Measurements from ENCODE around the gene HSD17B3. TPM values are rescaled to one million over a fixed set of nuclear protein-coding genes. Genes with fewer than 3 reads are reported as not detected.

HSD17B3 gene
- total RNA-seq, 2 donors from 2014 or later, result 1.4 to 4.9 TPM

DNA sequence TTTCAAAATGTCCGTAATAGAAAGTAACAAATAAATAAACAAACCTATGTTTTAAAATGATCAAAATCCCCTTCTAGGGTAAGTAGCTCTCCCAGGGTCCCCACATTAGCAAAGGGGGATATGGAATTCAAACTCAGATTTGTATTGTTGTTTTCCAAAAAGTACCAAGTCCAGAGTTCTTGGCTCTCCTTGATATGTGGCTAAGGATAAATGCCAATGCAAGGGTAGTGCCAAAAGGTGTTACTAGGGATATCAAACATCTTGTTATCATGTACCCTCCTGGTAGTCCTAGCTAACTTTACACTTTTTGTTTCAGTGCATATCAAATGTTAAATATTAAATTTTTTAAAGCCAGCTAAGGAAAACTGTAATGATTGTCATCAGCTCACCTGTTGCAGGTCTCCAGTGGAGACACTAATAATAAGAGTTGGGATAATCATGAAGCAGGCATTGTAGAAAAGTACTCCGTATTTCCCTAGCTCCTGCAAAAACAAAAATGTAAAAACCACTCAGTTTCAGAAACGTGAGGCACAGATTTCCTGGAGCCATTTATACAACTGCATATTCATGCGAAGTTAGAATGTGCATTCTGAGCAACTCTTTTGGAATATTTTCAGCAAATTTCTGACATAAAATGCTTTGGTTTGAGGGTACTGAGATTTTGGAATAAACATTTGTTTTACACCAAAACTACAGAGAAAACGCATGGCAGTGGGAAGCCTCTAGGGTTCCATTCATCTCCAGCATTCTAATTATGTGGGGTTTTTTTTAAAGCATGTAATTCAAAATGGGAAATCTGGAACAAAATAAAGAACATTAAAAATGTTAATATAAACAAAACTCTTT lies 41.8 kb upstream of the HSD17B3 start:
- H3K27ac ChIP-seq, result peak overlapping the region in 1 of 2 donors; percentile 17
- H3K27me3 ChIP-seq (replicated peaks; ENCODE audit: insufficient read depth), result no peaks in the 10 kb centered on the region
- H3K9me3 ChIP-seq, result no peaks in the 10 kb centered on the region
- TF ChIP-seq, protein P1, sequence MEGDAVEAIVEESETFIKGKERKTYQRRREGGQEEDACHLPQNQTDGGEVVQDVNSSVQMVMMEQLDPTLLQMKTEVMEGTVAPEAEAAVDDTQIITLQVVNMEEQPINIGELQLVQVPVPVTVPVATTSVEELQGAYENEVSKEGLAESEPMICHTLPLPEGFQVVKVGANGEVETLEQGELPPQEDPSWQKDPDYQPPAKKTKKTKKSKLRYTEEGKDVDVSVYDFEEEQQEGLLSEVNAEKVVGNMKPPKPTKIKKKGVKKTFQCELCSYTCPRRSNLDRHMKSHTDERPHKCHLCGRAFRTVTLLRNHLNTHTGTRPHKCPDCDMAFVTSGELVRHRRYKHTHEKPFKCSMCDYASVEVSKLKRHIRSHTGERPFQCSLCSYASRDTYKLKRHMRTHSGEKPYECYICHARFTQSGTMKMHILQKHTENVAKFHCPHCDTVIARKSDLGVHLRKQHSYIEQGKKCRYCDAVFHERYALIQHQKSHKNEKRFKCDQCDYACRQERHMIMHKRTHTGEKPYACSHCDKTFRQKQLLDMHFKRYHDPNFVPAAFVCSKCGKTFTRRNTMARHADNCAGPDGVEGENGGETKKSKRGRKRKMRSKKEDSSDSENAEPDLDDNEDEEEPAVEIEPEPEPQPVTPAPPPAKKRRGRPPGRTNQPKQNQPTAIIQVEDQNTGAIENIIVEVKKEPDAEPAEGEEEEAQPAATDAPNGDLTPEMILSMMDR (IDR thresholded peaks at IDR 0.05), result no peak
- peaks cover 16% of the 10 kb centered on the region for H3K36me3 ChIP-seq
- DNase-seq (ENCODE audit: low spot score), result no peak
- no peak for ATAC-seq (ENCODE audit: insufficient number of reproducible peaks, low FRiP score, low read depth)
- H3K4me3 ChIP-seq, result no peak overlapping the region
- peaks cover 0 to 13% of the 10 kb centered on the region in 2 donors for H3K4me1 ChIP-seq (ENCODE audit: control insufficient read depth in 1 of 2, low read depth in 2 of 2)

DNA sequence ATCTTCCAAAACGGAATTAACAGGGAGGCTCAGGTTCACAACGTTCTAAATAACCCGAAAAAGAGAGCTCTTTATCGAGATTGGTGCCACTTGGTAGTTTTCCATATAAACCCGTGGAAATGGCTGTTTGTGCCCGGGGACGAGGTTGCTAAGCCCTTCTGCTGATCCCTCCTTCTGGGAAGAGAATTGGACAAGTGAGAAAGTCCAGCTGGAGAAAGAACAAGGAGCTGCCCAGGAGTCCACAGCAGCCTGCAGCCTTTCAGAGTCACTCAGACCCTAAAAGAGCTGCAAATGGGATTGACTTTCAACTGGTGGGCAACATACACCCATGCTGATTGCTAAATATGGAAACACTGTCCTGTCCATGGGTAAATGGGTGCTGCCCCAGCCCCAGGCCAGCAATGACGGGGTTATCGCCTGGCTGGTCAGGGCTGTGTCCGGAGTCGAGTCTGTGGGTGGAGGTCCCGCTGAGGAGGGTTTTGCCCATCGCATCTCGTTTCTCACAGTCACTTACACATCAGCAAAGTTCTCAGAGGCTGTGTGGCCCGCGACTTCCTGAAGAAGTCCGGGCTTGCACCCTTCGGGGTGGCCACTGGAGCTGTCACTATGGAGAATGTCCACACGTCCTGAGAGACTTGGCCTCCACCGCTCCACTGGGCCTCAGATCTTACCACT lies 40.7 kb upstream of the HSD17B3 start:
- Histone ChIP-seq H3K4me3 (no peak overlapping the region), H3K36me3 (peaks cover 9% of the 10 kb centered on the region), H3K9me3 (no peaks in the 10 kb centered on the region), H3K27me3 (replicated peaks; ENCODE audit: insufficient read depth) (no peaks in the 10 kb centered on the region), H3K4me1 (ENCODE audit: control insufficient read depth in 1 of 2, low read depth in 2 of 2) (peaks cover 0 to 13% of the 10 kb centered on the region in 2 donors), H3K27ac (no peak overlapping the region)
- TF ChIP-seq, protein P1 (IDR thresholded peaks at IDR 0.05), result no peak
- no peak for ATAC-seq (ENCODE audit: insufficient number of reproducible peaks, low FRiP score, low read depth)
- no peak for DNase-seq (ENCODE audit: low spot score)

GRCh38 chr9:96340707-96341106 lies 38.7 kb upstream of the HSD17B3 start:
- no peak overlapping the region for H3K27ac ChIP-seq
- no peaks in the 10 kb centered on the region for H3K9me3 ChIP-seq
- H3K4me1 ChIP-seq (ENCODE audit: control insufficient read depth in 1 of 2, low read depth in 2 of 2), result peaks cover 0 to 13% of the 10 kb centered on the region in 2 donors
- no peaks in the 10 kb centered on the region for H3K27me3 ChIP-seq (replicated peaks; ENCODE audit: insufficient read depth)
- H3K36me3 ChIP-seq, result peaks cover 11% of the 10 kb centered on the region
- TF ChIP-seq, protein P1 (IDR thresholded peaks at IDR 0.05), result no peak
- DNase-seq (ENCODE audit: low spot score) (no peak), ATAC-seq (ENCODE audit: insufficient number of reproducible peaks, low FRiP score, low read depth) (no peak)
- H3K4me3 ChIP-seq, result no peak overlapping the region

DNA sequence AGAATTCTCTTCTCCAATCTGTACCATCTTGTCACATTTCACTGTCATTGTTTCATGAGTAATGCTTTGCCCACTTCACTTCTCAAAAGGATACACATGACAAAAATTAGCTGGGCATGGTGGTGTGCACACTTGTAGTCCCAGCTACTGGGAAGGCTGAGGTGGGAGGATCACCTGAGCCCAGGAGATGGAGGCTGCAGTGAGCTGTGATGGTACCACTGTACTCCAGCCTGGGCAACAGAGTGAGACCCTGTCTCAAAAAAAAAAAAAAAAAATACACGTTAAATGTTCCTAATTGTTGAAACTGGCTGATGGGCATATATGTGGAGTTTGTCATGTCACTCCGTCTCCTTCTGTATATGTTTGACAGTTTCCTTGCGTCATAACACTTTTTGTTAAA lies 36.3 kb upstream of the HSD17B3 start:
- Histone ChIP-seq H3K27me3 (replicated peaks; ENCODE audit: insufficient read depth) (no peaks in the 10 kb centered on the region), H3K9me3 (no peaks in the 10 kb centered on the region), H3K4me1 (ENCODE audit: control insufficient read depth in 1 of 2, low read depth in 2 of 2) (peaks cover 0 to 2% of the 10 kb centered on the region in 2 donors), H3K36me3 (peaks cover 18% of the 10 kb centered on the region), H3K4me3 (no peak overlapping the region), H3K27ac (no peak overlapping the region)
- DNase-seq (ENCODE audit: low spot score) (no peak), ATAC-seq (ENCODE audit: insufficient number of reproducible peaks, low FRiP score, low read depth) (no peak)
- TF ChIP-seq, protein P1 (IDR thresholded peaks at IDR 0.05), result no peak

DNA sequence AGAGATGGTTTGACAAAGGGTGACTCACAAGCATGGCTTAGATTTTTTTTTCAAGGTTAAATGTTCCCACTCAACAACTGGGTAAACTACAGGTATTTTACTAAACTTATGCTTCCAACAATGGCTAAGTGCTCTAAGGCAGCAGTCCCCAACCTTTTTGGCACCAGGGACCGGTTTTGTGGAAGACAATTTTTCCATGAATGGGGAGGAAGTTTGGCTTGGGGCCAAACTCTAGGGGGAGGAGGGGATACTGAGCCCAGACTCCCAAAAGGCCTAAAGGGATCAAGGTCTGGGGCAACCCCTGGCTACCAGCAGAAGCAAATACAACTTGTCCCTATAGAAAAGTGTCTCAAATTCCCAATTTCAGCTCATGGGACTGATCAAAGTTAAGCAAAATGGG lies 32.0 kb upstream of the HSD17B3 start:
- no peak for ATAC-seq (ENCODE audit: insufficient number of reproducible peaks, low FRiP score, low read depth)
- H3K4me3 ChIP-seq, result no peak overlapping the region
- peaks cover 8% of the 10 kb centered on the region for H3K36me3 ChIP-seq
- no peak overlapping the region for H3K27ac ChIP-seq
- DNase-seq (ENCODE audit: low spot score), result no peak
- H3K9me3 ChIP-seq, result no peaks in the 10 kb centered on the region
- TF ChIP-seq, protein P1 (IDR thresholded peaks at IDR 0.05), result no peak
- H3K4me1 ChIP-seq (ENCODE audit: control insufficient read depth in 1 of 2, low read depth in 2 of 2), result no peaks in the 10 kb centered on the region
- H3K27me3 ChIP-seq (replicated peaks; ENCODE audit: insufficient read depth), result no peaks in the 10 kb centered on the region
